Embryonic facial prominence (tissue), 1 donor: ENCODE data around the gene DGKZ.

ENCODE experiments used
- DNase-seq: peaks from one replicate; pipeline ENCODE4 v3.0.0-alpha.2; 2016; ENCODE audit errors: extremely low spot score

Gene DGKZ

GRCh38 chr11:46327829-46328228, 19.4 kb upstream of the DGKZ start:
- DNase-seq: no peak

- no peak for DNase-seq
Measured at GRCh38 chr11:46330154-46330553, 17.1 kb upstream of the DGKZ start.

GRCh38 chr11:46330563-46331281, 16.5 kb upstream of the DGKZ start:
- no peak for DNase-seq

- no peak for DNase-seq
Measured at GRCh38 chr11:46331282-46331984, 15.8 kb upstream of the DGKZ start.

GRCh38 chr11:46332093-46332567, 15.1 kb upstream of the DGKZ start:
- no peak for DNase-seq

GRCh38 chr11:46332568-46333393, 14.5 kb upstream of the DGKZ start:
- no peak for DNase-seq

GRCh38 chr11:46333394-46333947, 13.8 kb upstream of the DGKZ start:
- no peak for DNase-seq

- no peak for DNase-seq
Measured at GRCh38 chr11:46334211-46334610, 13.1 kb upstream of the DGKZ start.

GRCh38 chr11:46335271-46335670, 12.0 kb upstream of the DGKZ start:
- DNase-seq: no peak

- DNase-seq: no peak
Measured at GRCh38 chr11:46335890-46336562, 11.2 kb upstream of the DGKZ start.

GRCh38 chr11:46336563-46337180, 10.6 kb upstream of the DGKZ start:
- DNase-seq: no peak

GRCh38 chr11:46337626-46338345, 9.5 kb upstream of the DGKZ start:
- no peak for DNase-seq

- no peak for DNase-seq
Measured at GRCh38 chr11:46338636-46338987, 8.7 kb upstream of the DGKZ start.

GRCh38 chr11:46338988-46339666, 8.1 kb upstream of the DGKZ start:
- no peak for DNase-seq

GRCh38 chr11:46339816-46340215, 7.4 kb upstream of the DGKZ start:
- no peak for DNase-seq

- no peak for DNase-seq
Measured at GRCh38 chr11:46341454-46341853, 5.8 kb upstream of the DGKZ start.

- DNase-seq: no peak
Measured at GRCh38 chr11:46342239-46342638, 5.0 kb upstream of the DGKZ start.

- no peak for DNase-seq
Measured at GRCh38 chr11:46343520-46343919, 3.7 kb upstream of the DGKZ start.

- DNase-seq: no peak
Measured at GRCh38 chr11:46345131-46345597, 2.1 kb upstream of the DGKZ start.
